Body of pancreas (tissue), 4 donors: ENCODE results near the gene MICU2.

Experiments used
- POLR2A ChIP-seq, 3 donors: fragments of 450-650 bp; IDR thresholded peaks; one replicate each; pipeline ENCODE4 v1.6.1; 2016; ENCODE audit warnings: antibody characterized with exemption in 3 of 3, mild to moderate bottlenecking in 2 of 3
- TF ChIP-seq, protein P1 (sequence below), 7 experiments: fragments of 450-650 bp in 4 of 7; fragments of 200-600 bp in 3 of 7; sonication (generic) in 3 of 7; IDR thresholded peaks; one replicate each; pipeline ENCODE4 v1.5.1; 2016 to 2019; ENCODE audit warnings: antibody characterized with exemption in 7 of 7

DNA sequence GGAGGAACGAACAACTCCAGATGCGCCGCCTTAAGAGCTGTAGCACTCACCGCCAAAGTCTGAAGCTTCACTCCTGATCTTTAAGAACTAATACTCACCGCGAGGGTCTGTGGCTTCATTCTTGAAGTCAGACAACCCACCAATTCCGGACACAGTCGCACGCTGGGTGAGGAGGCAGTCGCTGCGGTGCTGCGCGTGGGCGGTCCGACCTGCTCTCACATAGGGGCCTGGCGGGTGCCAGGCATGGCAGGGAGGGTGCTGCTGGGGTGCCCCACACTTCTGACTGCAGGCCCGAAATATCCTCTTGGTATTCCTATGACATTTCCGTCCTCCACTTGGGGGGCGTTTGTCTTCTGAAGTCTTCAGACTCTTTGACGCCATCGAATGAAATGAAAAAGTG is 7.4 kb upstream of the MICU2 start:
- TF ChIP-seq, protein P1, sequence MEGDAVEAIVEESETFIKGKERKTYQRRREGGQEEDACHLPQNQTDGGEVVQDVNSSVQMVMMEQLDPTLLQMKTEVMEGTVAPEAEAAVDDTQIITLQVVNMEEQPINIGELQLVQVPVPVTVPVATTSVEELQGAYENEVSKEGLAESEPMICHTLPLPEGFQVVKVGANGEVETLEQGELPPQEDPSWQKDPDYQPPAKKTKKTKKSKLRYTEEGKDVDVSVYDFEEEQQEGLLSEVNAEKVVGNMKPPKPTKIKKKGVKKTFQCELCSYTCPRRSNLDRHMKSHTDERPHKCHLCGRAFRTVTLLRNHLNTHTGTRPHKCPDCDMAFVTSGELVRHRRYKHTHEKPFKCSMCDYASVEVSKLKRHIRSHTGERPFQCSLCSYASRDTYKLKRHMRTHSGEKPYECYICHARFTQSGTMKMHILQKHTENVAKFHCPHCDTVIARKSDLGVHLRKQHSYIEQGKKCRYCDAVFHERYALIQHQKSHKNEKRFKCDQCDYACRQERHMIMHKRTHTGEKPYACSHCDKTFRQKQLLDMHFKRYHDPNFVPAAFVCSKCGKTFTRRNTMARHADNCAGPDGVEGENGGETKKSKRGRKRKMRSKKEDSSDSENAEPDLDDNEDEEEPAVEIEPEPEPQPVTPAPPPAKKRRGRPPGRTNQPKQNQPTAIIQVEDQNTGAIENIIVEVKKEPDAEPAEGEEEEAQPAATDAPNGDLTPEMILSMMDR (IDR thresholded peaks at IDR 0.05): no peak
- TF ChIP-seq POLR2A (IDR thresholded peaks at IDR 0.05): no peak
